Measurements from ENCODE around the gene TFRC. TPM values are rescaled to one million over a fixed set of nuclear protein-coding genes. Genes with fewer than 3 reads are reported as not detected.

The TFRC gene
- 102 and 130 TPM in 2 replicates for total RNA-seq

DNA sequence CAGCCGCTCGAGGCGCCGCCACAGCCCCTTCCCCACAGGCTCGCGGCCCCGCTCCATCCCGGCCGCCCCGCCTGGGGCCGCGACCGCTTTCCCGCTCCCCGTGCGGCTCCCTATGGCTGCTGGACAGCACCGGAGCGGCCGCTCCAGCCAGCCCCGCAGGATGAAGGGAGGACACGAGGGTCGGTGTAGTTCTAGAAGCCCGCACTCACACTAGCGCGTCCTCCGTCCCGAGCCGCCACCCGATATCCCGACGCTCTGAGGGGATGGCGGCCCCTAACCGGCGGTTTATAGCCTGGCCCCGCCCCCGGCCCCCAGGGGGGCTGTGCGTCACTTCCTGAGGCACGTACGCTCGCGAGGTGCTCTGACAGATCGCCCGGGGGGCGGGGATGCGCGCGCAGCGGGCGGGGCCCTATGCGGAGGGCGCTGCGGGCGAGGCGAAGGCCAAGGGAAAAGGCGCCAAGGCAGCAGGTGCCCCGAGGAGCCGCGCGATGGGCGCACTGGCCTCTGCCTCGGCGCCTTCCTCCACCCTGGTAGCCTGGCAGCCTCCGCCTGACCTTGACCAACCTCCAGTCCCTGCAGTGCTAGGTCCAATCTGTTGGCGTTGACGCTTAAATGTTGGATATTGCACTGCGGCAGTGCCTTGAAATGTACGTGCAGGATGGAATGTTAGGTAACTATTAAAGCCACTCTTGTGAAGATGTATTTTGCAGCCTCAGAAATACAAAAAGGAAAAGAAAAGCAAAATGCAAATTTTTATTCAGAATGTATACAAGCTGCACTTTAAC, at the start of gene TFRC:
Gene TFRC (minus strand): TSS at position 257 of the 785 bp plus-strand sequence. CDS start 4,991 bp downstream, outside the sequence.
- TF ChIP-seq, protein P1, sequence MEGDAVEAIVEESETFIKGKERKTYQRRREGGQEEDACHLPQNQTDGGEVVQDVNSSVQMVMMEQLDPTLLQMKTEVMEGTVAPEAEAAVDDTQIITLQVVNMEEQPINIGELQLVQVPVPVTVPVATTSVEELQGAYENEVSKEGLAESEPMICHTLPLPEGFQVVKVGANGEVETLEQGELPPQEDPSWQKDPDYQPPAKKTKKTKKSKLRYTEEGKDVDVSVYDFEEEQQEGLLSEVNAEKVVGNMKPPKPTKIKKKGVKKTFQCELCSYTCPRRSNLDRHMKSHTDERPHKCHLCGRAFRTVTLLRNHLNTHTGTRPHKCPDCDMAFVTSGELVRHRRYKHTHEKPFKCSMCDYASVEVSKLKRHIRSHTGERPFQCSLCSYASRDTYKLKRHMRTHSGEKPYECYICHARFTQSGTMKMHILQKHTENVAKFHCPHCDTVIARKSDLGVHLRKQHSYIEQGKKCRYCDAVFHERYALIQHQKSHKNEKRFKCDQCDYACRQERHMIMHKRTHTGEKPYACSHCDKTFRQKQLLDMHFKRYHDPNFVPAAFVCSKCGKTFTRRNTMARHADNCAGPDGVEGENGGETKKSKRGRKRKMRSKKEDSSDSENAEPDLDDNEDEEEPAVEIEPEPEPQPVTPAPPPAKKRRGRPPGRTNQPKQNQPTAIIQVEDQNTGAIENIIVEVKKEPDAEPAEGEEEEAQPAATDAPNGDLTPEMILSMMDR (conservative IDR thresholded peaks at IDR 0.05; ENCODE audit: low read depth, low read length), result no peak
- H3K4me3 ChIP-seq (ENCODE audit: low read depth, low read length), result peak within 1 kb of the TSS; percentile 98
- no peak for DNase-seq (ENCODE audit: low read depth)

DNA sequence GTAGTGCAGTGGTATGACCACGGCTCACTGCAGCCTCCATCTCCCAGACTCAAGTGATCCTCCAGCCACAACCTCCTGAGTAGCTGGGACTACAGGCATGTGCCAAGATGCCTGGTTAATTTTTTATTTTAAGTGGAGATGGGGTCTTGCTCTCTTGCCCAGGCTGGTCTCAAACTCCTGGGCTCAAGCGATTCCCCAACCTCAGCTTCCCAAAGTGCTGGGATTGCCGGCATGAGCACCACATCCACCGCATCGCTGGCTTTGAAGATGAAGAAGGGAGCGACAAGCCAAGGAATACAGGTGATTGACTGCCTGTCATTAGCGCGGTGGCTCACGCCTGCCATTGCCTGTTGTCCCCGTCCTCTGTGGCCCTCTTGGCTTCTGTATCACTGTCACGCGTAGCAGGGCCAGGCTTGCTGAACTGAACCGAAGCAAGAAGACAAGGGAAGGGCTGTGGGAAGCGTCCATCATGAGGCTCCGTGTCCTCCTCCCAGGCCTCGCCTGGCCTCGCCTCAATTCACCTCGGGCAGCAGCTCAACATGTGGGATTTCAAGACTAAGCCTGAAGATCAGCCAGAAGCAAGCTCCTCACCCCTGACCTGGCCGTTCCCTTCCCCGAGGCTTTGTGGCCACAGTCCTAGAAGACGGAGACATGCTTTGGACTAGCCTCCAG, 46.4 kb upstream of the TFRC start:
- no peak for DNase-seq (ENCODE audit: low read depth)
- TF ChIP-seq, protein P1 (conservative IDR thresholded peaks at IDR 0.05; ENCODE audit: low read depth, low read length), result no peak
- H3K4me3 ChIP-seq (ENCODE audit: low read depth, low read length), result no peak overlapping the region

DNA sequence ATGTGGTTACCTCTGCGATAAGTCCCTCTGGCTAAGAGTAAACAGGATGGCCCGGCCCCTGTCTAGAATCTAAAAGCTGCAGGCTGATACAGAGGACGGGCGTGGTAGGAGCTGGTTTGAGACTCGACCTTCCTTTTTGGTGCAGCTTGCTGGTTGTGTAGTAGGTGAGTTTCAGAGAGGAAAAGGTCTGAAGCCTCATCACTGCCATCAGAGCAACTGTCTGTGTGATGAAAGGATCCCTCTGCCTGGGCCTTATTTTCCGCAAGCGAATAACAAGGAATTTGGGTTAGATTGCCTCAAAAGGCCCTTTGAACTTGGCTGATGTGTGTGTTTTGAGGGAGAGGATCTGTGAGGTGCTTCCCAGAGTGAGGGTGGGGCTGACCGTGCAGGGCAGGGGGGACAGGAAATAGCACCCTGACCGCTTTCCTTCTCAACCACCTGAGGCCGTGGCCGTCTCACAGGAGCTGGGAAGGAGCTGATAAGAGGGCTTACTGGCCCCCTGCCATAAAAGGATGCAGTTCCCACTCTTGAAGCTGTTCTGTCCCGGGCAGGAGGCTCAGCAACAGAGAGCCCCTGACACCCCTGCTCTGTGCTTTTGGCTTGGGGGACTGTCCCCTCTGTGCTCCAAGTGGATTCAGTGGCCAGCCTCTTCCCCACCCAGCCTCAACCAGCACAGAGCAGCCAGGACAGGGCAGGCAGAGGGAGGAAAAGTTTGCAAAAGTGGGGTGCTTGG, 45.6 kb upstream of the TFRC start:
- DNase-seq (ENCODE audit: low read depth), result no peak
- no peak overlapping the region for H3K4me3 ChIP-seq (ENCODE audit: low read depth, low read length)
- TF ChIP-seq, protein P1 (conservative IDR thresholded peaks at IDR 0.05; ENCODE audit: low read depth, low read length), result no peak

DNA sequence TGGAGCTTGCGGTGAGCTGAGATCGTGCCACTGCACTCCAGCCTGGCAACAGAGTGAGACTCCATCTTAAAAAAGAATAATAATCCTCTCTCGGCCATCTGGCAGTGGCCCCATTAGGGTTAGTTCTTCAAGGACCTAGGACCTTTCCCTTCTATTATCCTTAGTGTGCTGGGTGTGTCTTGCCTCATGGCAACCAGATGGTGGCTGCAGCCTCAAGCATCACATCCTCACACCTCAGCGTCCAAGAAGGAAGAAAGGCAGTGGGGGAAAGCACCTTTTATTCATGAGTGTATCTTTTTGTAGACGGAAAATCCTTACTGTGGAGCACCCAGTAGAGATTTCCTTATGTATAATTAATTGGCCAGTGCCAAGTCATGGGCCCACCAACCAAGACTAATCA, 42.7 kb upstream of the TFRC start:
- TF ChIP-seq, protein P1 (conservative IDR thresholded peaks at IDR 0.05; ENCODE audit: low read depth, low read length), result no peak
- H3K4me3 ChIP-seq (ENCODE audit: low read depth, low read length), result no peak overlapping the region
- DNase-seq (ENCODE audit: low read depth), result no peak

DNA sequence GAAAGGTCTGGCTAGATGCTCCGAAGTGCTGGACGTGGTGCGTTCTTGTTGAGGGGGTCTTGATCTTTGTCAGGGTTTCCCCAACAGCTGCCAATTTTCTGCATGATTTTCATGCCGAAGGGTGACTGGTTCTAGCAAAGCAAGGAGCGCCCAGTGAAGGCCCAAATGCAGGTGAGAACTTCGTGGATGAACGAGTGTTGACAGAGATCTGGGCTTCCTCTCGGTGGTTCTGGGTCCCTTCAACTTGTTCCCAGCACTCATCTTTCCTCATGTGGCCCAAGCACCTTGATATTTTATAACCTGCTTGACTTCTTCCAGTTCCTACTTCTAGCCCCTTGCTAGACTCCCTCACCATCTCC, 40.8 kb upstream of the TFRC start:
- no peak overlapping the region for H3K4me3 ChIP-seq (ENCODE audit: low read depth, low read length)
- TF ChIP-seq, protein P1 (conservative IDR thresholded peaks at IDR 0.05; ENCODE audit: low read depth, low read length), result no peak
- DNase-seq (ENCODE audit: low read depth), result no peak

DNA sequence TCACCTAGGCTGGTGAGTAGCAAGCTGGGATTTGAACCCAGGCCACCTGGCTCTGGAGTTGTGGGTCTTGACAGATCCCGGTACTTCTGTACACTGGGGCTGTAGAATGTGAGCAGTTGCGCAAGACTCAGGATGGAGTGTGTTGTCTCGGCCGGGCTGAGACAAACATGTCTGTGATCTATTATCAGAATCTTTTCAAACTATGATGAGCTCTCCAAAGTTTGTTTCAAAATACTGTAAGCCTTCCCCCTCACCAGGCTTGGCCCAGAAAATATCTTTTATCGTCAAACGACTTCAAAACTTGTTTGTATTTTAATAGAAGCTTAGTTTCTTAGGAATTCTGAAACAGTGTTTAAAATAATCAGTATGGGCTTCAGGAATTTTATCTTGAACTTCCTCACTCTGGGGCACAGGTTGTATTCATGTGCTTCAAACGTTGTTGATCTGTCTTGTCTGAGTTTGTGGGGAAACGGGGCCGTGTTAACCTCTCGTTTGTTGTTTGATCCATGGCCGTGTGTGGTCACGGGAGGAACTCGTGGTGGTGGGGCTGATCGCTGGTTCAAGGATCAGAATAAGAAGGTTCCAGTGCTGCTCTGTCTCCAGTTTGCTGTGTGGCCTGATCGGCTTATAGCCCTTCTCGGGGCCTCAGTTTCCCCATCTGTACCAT, 40.3 kb upstream of the TFRC start:
- no peak overlapping the region for H3K4me3 ChIP-seq (ENCODE audit: low read depth, low read length)
- DNase-seq (ENCODE audit: low read depth), result no peak
- TF ChIP-seq, protein P1 (conservative IDR thresholded peaks at IDR 0.05; ENCODE audit: low read depth, low read length), result no peak

Measured in epithelial cell of proximal tubule (primary cell).